Measurements from ENCODE around the gene SLC51B. TPM values are rescaled to one million over a fixed set of nuclear protein-coding genes. Genes with fewer than 3 reads are reported as not detected.
A peak's percentile ranks its signal among the peaks of the same experiment; 100 is the strongest.

Gene SLC51B
- total RNA-seq, 1 donor = not detected

GRCh38 chr15:65076486-65077290 is 31.5 kb downstream of the SLC51B start, which contains the start of gene KBTBD13:
KBTBD13 (plus strand) TSS chr15:65076746; CDS start chr15:65076816, 70 bp downstream.
- TF ChIP-seq CTCF (IDR thresholded peaks at IDR 0.05; ENCODE audit: insufficient read depth, low read depth, low read length) = no peak
- DNase-seq (ENCODE audit: low read depth) = no peak
- no peak within 1 kb of the TSS for H3K4me3 ChIP-seq (ENCODE audit: low read depth, low read length)

GRCh38 chr15:65077291-65077980 is 32.2 kb downstream of the SLC51B start:
- no peak for TF ChIP-seq CTCF (IDR thresholded peaks at IDR 0.05; ENCODE audit: insufficient read depth, low read depth, low read length)
- H3K4me3 ChIP-seq (ENCODE audit: low read depth, low read length) = no peak overlapping the region
- DNase-seq (ENCODE audit: low read depth) = no peak

- peak; percentile 66 for TF ChIP-seq CTCF (IDR thresholded peaks at IDR 0.05; ENCODE audit: insufficient read depth, low read depth, low read length)
- H3K4me3 ChIP-seq (ENCODE audit: low read depth, low read length) = no peak overlapping the region
- peak; percentile 72 for DNase-seq (ENCODE audit: low read depth)
These were observed 32.8 kb downstream of the SLC51B start for GRCh38 chr15:65077981-65078352.

GRCh38 chr15:65079580-65079979 is 34.4 kb downstream of the SLC51B start:
- no peak overlapping the region for H3K4me3 ChIP-seq (ENCODE audit: low read depth, low read length)
- TF ChIP-seq CTCF (IDR thresholded peaks at IDR 0.05; ENCODE audit: insufficient read depth, low read depth, low read length) = no peak

GRCh38 chr15:65081270-65081669 is 36.1 kb downstream of the SLC51B start:
- no peak for DNase-seq (ENCODE audit: low read depth)
- no peak for TF ChIP-seq CTCF (IDR thresholded peaks at IDR 0.05; ENCODE audit: insufficient read depth, low read depth, low read length)
- no peak overlapping the region for H3K4me3 ChIP-seq (ENCODE audit: low read depth, low read length)

More at GRCh38 chr15:65079580-65079979, 34.4 kb downstream of the SLC51B start:
- no peak for DNase-seq (ENCODE audit: low read depth)

- no peak for TF ChIP-seq CTCF (IDR thresholded peaks at IDR 0.05; ENCODE audit: insufficient read depth, low read depth, low read length)
- DNase-seq (ENCODE audit: low read depth) = no peak
- H3K4me3 ChIP-seq (ENCODE audit: low read depth, low read length) = no peak overlapping the region
These were observed 36.6 kb downstream of the SLC51B start for GRCh38 chr15:65081758-65082157.

All from fibroblast of villous mesenchyme (primary cell).